Airway epithelial cell (primary cell): Measurements from ENCODE around the gene ENSA. TPM values are rescaled to one million over a fixed set of nuclear protein-coding genes. Genes with fewer than 3 reads are reported as not detected.

Experiments
- total RNA-seq: library from RNA; depleted of rRNA; stranded (reverse); fragments of >200 nt; gene quantifications from 2 replicates; pipeline ENCODE4 v1.2.3, GENCODE V29; 2015

Gene ENSA, protein sequence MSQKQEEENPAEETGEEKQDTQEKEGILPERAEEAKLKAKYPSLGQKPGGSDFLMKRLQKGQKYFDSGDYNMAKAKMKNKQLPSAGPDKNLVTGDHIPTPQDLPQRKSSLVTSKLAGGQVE
- 157 and 349 TPM in 2 replicates for total RNA-seq

DNA sequence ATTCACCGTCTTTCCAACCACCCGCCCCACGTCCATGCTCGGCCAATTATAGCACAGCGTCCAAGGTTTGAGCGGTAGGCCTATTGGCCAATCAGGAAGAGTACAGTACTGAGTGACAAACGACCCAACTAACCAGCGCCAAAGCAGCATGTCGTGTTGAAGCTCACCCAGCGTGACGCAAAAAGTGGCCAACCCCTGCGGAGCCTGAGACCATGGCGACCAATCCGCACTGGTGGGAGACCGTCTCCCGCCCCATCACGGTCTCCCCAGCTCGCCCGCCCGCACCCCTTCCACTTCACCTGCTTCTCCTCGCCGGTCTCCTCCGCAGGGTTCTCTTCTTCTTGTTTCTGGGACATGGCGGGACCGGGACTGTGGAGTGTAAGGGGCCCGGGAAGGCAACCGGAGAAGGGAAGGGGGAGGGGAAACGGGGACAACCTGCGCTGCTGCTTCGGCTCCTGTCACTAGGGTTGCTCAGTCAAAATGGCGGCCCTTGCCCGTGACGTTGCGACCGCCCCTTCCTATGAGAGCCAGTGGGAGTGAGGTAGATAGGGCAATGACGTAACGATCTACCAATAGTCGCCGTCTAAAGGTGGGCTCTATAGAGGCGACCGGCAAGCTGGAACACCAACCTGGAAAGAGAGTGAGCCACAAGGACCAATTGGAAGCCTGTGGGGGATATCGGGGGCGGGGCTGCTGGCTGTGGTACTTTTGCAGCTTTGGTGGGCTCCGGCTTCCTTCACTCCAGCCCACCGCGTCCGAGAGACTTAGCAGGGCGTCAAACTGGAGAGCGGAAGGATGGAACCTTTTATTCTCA, at the start of gene ENSA:
TSS of gene ENSA (minus strand) at position 498 of the 814 bp plus-strand sequence. CDS start at position 356, 142 bp downstream.

DNA sequence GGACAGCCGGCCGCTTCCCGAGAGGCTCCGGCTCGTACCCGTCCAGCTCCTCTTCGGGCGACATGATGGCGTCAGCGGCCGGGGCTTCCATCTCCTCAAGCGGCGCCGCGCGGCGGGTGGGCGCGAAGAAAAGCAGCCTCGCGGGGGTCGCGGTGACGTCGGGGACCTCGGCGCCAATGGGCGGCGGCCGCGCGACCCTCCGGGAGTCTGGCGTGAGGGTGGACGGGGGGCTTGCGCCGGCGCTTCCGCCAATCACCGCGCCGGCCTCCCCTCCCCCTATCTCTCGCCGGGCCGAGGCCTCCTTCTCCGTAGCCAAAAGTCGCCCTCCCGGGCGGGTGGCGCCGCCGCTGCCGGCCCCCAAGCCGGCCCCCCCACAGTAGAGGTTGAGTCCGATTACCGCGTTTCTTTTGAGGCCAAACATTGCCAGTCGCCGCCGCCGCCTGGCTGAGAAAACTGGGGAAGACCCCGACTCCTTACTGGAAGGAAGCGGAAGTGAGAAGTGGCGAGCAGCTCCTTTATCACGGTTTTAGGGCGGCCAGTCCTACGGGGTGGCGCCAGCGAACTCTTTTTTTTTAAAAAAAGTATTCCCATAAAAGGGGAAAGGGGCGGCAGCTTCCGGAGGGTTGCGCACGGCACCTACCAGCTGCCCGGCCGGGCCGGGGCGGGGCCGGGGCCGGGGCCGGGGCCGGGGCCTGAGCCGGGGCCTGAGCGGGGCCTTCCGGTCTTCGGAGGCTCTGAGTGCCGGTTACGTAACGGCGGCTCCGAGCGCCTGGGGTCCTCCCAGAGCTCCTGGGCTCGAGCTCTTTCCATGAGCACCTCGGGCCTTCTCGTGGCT, 50.1 kb downstream of the ENSA start, which contains the start of gene MCL1:
TSS of gene MCL1 (minus strand) at position 501 of the 835 bp plus-strand sequence. CDS start at position 421, 80 bp downstream.

Other genes starting within 250 kb of the ENSA start
- gene TARS2, start 142.2 kb downstream of the ENSA start, total RNA-seq, result 18.7 and 26.7 TPM in 2 replicates
- gene ECM1, start 121.5 kb downstream of the ENSA start, total RNA-seq, result 19.6 and 28.6 TPM in 2 replicates
- 0.63 TPM in 1 of 2 replicates, not detected in the other for gene FALEC, start 113.9 kb downstream of the ENSA start, total RNA-seq
- gene ADAMTSL4, start 80.2 kb downstream of the ENSA start, total RNA-seq, result 14.4 and 21.1 TPM in 2 replicates
- 257 and 258 TPM in 2 replicates for gene MCL1, start 50.0 kb downstream of the ENSA start, total RNA-seq
- 16.4 and 22.5 TPM in 2 replicates for gene GOLPH3L, start 67.5 kb upstream of the ENSA start, total RNA-seq
- gene HORMAD1, start 91.3 kb upstream of the ENSA start, total RNA-seq, result not detected in 2 replicates
- gene CTSS, start 136.2 kb upstream of the ENSA start, total RNA-seq, result 3.4 and 6.2 TPM in 2 replicates
- 0.79 and 1.9 TPM in 2 replicates for gene CTSK, start 178.6 kb upstream of the ENSA start, total RNA-seq
- 12.9 and 19.6 TPM in 2 replicates for gene ARNT, start 247.0 kb upstream of the ENSA start, total RNA-seq